ENCODE results near the gene TMEM120B. TPM values are rescaled to one million over a fixed set of nuclear protein-coding genes. Genes with fewer than 3 reads are reported as not detected.

Gene TMEM120B
- total and polyA plus RNA-seq, 2 of the 4 experiments (the other 2 are of a cell fraction) = 10.6 to 18.4 TPM

GRCh38 chr12:121769831-121770301 lies 57.3 kb downstream of the TMEM120B start:
- Histone ChIP-seq H3K9me3 (ENCODE audit: control insufficient read depth, insufficient read depth, low read length) (no peaks in the 10 kb centered on the region), H3K56ac (ENCODE audit: extremely low read depth, insufficient read depth, low read length) (no peak overlapping the region), H2BK15ac (ENCODE audit: low read depth, low read length) (no peak overlapping the region), H3K9ac (ENCODE audit: low read depth, low read length) (no peak overlapping the region), H3K4me1 (ENCODE audit: control insufficient read depth, insufficient read depth, low read length) (peaks cover 26% of the 10 kb centered on the region), H2BK20ac (ENCODE audit: low read depth, low read length) (no peak overlapping the region), H2BK5ac (ENCODE audit: low read depth, low read length, poor library complexity, severe bottlenecking) (no peak overlapping the region), H4K5ac (ENCODE audit: low read depth, low read length) (no peak overlapping the region), H4K8ac (ENCODE audit: low read depth in 2 of 2, low read length in 2 of 2) (no peak overlapping the region), H4K20me1 (ENCODE audit: insufficient read depth, low read length) (peaks cover 3% of the 10 kb centered on the region), H3K27me3 (ENCODE audit: control insufficient read depth, insufficient read depth, low read length) (no peaks in the 10 kb centered on the region), H3K14ac (replicated peaks; ENCODE audit: low read depth, low read length) (no peak overlapping the region), H3K18ac (ENCODE audit: low read depth, low read length) (no peak overlapping the region), H2AK9ac (replicated peaks; ENCODE audit: low read depth, low read length, poor library complexity) (no peak overlapping the region), H3K79me1 (ENCODE audit: low read depth in 1 of 2, low read length in 2 of 2) (peaks cover 0 to 31% of the 10 kb centered on the region in 2 experiments; a peak in 2 of 4 replicates), H3K4ac (ENCODE audit: low read depth, low read length) (no peak overlapping the region), H4K91ac (ENCODE audit: insufficient read depth, low read depth, low read length) (no peak overlapping the region), H3K4me2 (ENCODE audit: low read depth, low read length) (no peak overlapping the region), H2BK120ac (ENCODE audit: low read depth, low read length) (no peak overlapping the region), H2AFZ (replicated peaks; ENCODE audit: low read length, poor library complexity) (no peak overlapping the region), H3K9me1 (ENCODE audit: insufficient read depth, low read length) (peaks cover 18% of the 10 kb centered on the region), H2AK5ac (ENCODE audit: low read depth, low read length) (no peak overlapping the region), H3K4me3 (ENCODE audit: insufficient read depth, low read depth, low read length) (no peak overlapping the region), H3K36me3 (ENCODE audit: control insufficient read depth, insufficient read depth, low read length) (no peaks in the 10 kb centered on the region; the same call in 1 of the 2 replicates), H3K27ac (ENCODE audit: insufficient read depth, low read length) (no peak overlapping the region), H3K23ac (ENCODE audit: low read depth, low read length) (no peak overlapping the region)
- DNase-seq (no peak), ATAC-seq (ENCODE audit: low read depth) (no peak)
- TF ChIP-seq CEBPB (IDR thresholded peaks at IDR 0.05; ENCODE audit: low read depth, low read length) (no peak), RFX5 (IDR thresholded peaks at IDR 0.05; ENCODE audit: low read depth, low read length) (no peak), BHLHE40 (IDR thresholded peaks at IDR 0.05; ENCODE audit: low read depth, low read length) (no peak), POLR2A (IDR thresholded peaks at IDR 0.05; ENCODE audit: low read depth, low read length) (no peak), RAD21 (IDR thresholded peaks at IDR 0.05; ENCODE audit: low read length) (no peak), NFE2L2 (IDR thresholded peaks at IDR 0.05; ENCODE audit: low read depth, low read length) (no peak), CHD1 (IDR thresholded peaks at IDR 0.05; ENCODE audit: low read depth, low read length) (no peak), USF2 (IDR thresholded peaks at IDR 0.05; ENCODE audit: low read depth, low read length) (no peak), SMC3 (IDR thresholded peaks at IDR 0.05; ENCODE audit: low read depth, low read length) (no peak)
- intact Hi-C loops (cut with micrococcal nuclease) (loop anchor here (5.0 kb wide), 1 partner anchor 58 kb away; the partner anchor contains the start of gene TMEM120B), dilution Hi-C loops (cut with HindIII; ENCODE audit: low sequenced_read_pairs, unreplicated experiment) (no loop called here), in situ Hi-C loops (cut with MboI; ENCODE audit: low sequenced_read_pairs) (no loop called here)
- CTCF ChIA-PET = no interaction called here
- POLR2A ChIA-PET (ENCODE audit: unreplicated experiment) = no interaction called here
- BruUV-seq (replicated peaks) = no TSS peak
- 96% methylated on average over 4 of the region's 11 CpGs; no CpG with 5 or more reads in 1 of the 2 experiments for WGBS, 2 experiments (ENCODE audit: extremely low coverage in 2 of 2, insufficient read length in 1 of 2)

All from IMR-90 (cell line).